Lower lobe of right lung (tissue), 2 donors: ENCODE measurements around the gene NTM. TPM values are rescaled to one million over a fixed set of nuclear protein-coding genes. Genes with fewer than 3 reads are reported as not detected.

ENCODE experiments used
- ATAC-seq, 2 donors: fragments of 200-7000 bp; cut with Tn5 transposase; one replicate each; pipeline ENCODE4 v1.9.1; 2020 to 2022; ENCODE audit warnings: mild to moderate bottlenecking in 2 of 2, moderate library complexity in 2 of 2
- DNase-seq: peaks from one replicate; pipeline ENCODE4 v3.0.0-alpha.2; 2020
- H3K27ac ChIP-seq: fragments of 200-600 bp; one replicate; pipeline ENCODE4 v1.8.0; 2022
- H3K27me3 ChIP-seq: fragments of 200-600 bp; one replicate; pipeline ENCODE4 v1.8.0; 2022; ENCODE audit warnings: low read depth
- H3K36me3 ChIP-seq: fragments of 200-600 bp; one replicate; pipeline ENCODE4 v1.8.0; 2022; ENCODE audit warnings: mild to moderate bottlenecking
- H3K4me1 ChIP-seq: fragments of 200-600 bp; one replicate; pipeline ENCODE4 v1.8.0; 2022
- H3K4me3 ChIP-seq: fragments of 200-600 bp; one replicate; pipeline ENCODE4 v1.8.0; 2022; ENCODE audit warnings: mild to moderate bottlenecking
- H3K9me3 ChIP-seq: fragments of 200-600 bp; one replicate; pipeline ENCODE4 v1.8.0; 2022
- intact Hi-C: fragments of 100-400 bp; cut with DNase I; formaldehyde crosslinking; loops from one replicate; pipeline ENCODE4 v1.11.0; 2022
- total RNA-seq: library from RNA; stranded (reverse); fragmentation: NEBNext Ultra II Directional; extraction: Animal tissue kit (Norgen Biotek cat#: 25700); gene quantifications from one replicate; pipeline ENCODE4 v1.2.1, GENCODE V29; 2021
- TF ChIP-seq, protein P1 (sequence below): fragments of 200-600 bp; IDR thresholded peaks from one replicate; pipeline ENCODE4 v1.8.0; 2022; ENCODE audit warnings: antibody characterized with exemption, mild to moderate bottlenecking
- donor health status: DM: no; HTN: yes; CAD: no; lungs with severe emphysema.

The NTM gene
- total RNA-seq, 1 donor from 2014 or later, result 2.3 TPM

DNA sequence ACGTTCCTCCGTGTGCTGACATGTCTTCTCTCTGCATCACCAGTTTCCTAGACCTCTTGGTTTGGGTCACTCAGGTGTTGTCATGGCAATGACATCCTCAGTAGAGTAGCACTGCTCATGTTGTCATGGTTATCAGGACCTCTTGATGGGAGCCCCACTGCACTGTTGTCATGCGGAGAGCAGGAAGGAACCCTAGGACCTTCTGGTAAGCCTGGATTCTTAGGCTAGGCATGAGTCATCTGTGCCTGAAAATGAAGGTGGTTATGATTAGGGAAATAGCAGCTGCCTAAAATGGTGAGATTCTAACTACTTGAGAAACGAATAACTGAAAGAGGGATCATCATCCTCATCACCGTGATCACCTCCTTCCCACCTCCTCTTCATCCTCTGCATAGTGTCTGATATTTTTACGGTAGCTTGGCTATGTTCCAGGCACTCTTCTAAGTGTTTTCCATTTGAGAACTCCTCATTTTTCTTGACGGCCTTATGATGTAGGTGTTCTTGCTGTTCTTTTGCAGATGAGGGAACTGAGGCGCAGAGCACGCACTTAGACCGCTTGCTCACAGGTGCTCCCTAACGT lies 858.4 kb downstream of the NTM start:
- Histone ChIP-seq H3K27me3 (no peaks in the 10 kb centered on the region), H3K27ac (no peak overlapping the region), H3K4me1 (no peaks in the 10 kb centered on the region), H3K36me3 (no peaks in the 10 kb centered on the region), H3K4me3 (no peak overlapping the region), H3K9me3 (no peaks in the 10 kb centered on the region)
- TF ChIP-seq, protein P1, sequence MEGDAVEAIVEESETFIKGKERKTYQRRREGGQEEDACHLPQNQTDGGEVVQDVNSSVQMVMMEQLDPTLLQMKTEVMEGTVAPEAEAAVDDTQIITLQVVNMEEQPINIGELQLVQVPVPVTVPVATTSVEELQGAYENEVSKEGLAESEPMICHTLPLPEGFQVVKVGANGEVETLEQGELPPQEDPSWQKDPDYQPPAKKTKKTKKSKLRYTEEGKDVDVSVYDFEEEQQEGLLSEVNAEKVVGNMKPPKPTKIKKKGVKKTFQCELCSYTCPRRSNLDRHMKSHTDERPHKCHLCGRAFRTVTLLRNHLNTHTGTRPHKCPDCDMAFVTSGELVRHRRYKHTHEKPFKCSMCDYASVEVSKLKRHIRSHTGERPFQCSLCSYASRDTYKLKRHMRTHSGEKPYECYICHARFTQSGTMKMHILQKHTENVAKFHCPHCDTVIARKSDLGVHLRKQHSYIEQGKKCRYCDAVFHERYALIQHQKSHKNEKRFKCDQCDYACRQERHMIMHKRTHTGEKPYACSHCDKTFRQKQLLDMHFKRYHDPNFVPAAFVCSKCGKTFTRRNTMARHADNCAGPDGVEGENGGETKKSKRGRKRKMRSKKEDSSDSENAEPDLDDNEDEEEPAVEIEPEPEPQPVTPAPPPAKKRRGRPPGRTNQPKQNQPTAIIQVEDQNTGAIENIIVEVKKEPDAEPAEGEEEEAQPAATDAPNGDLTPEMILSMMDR, result no peak
- DNase-seq (no peak), ATAC-seq (no peak)
- intact Hi-C loops, result no loop called here

DNA sequence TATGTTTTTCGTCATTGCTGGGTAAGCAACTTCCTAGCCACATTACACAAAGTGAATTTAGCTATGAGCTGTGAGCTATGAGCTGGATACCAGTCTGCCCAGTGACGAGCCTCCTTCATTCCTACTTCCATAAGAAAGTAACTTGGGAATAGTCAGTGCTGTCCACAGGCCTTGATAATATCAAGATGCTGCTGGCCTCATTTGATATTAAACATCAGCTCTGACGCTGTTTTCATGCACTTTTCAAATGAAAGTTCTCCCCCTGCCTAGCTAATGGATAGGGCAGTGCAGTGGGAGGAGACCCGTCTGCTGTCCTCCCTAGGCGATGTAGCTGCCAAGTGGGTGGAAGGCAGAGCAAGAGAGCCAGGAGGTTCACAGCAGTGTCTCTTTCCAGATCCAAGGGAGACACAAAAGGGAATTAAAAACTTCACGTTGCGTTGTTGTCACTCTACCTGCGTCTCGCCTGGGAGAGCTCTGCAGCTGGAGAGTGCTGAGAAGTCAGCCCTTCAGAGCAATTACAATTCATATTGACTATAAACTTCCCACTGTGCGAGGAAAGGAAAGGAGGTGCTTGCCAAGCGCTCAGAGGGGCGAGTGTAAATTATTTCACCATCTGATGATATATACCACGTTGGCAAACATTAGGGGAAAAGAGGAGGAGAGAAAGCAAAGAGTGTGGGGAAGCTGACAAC lies 861.4 kb downstream of the NTM start:
- TF ChIP-seq, protein P1, result no peak
- H3K36me3 ChIP-seq, result no peaks in the 10 kb centered on the region
- no peaks in the 10 kb centered on the region for H3K4me1 ChIP-seq
- DNase-seq, result no peak
- H3K27ac ChIP-seq, result no peak overlapping the region
- H3K4me3 ChIP-seq, result no peak overlapping the region
- no peaks in the 10 kb centered on the region for H3K9me3 ChIP-seq
- H3K27me3 ChIP-seq, result no peaks in the 10 kb centered on the region
- no peak for ATAC-seq
- intact Hi-C loops, result no loop called here

DNA sequence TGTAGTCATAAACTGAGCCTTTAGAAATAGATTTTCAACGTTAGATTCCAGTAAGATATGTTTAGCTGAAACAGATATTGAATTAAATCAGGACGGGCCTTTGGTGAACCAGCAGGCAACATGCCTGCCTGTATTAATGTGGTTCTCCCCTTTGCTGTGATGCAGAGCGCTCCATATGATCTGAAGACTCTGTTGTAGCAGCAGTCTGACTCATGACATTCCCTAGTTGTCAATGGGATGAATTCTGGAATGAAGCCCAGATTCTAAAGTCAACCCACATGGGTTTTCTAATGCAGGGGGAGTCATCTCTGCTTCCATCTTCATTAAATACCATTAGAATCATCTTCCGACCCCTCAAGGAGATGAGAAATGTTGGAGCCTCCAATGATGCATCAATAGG lies 864.5 kb downstream of the NTM start:
- H3K36me3 ChIP-seq, result no peaks in the 10 kb centered on the region
- no peak for ATAC-seq
- DNase-seq, result no peak
- H3K4me1 ChIP-seq, result no peaks in the 10 kb centered on the region
- TF ChIP-seq, protein P1, result no peak
- no peak overlapping the region for H3K4me3 ChIP-seq
- intact Hi-C loops, result no loop called here
- no peaks in the 10 kb centered on the region for H3K9me3 ChIP-seq
- H3K27me3 ChIP-seq, result no peaks in the 10 kb centered on the region
- H3K27ac ChIP-seq, result no peak overlapping the region

DNA sequence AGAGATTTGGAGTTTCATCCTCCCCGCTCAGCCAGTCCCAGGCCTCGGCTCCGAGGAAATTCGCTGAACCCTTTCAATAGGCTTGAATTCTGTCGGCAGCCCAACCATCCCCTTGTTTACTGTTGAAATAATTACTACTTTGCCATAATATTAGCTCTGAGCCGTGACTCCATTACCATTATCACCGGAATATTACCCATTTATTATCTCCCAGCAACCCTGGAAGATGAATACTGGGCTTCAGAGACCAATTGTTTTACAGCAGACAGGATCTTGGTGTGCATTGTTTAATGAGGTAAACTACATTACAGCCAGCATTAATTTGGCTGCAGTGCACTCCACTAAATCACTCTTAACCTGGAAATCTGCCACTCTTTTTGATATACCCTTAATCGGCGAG lies 867.4 kb downstream of the NTM start:
- H3K4me1 ChIP-seq, result no peaks in the 10 kb centered on the region
- no peaks in the 10 kb centered on the region for H3K9me3 ChIP-seq
- TF ChIP-seq, protein P1, result no peak
- intact Hi-C loops, result no loop called here
- ATAC-seq (no peak), DNase-seq (no peak)
- H3K4me3 ChIP-seq, result no peak overlapping the region
- H3K27ac ChIP-seq, result no peak overlapping the region
- H3K36me3 ChIP-seq, result no peaks in the 10 kb centered on the region
- no peaks in the 10 kb centered on the region for H3K27me3 ChIP-seq

DNA sequence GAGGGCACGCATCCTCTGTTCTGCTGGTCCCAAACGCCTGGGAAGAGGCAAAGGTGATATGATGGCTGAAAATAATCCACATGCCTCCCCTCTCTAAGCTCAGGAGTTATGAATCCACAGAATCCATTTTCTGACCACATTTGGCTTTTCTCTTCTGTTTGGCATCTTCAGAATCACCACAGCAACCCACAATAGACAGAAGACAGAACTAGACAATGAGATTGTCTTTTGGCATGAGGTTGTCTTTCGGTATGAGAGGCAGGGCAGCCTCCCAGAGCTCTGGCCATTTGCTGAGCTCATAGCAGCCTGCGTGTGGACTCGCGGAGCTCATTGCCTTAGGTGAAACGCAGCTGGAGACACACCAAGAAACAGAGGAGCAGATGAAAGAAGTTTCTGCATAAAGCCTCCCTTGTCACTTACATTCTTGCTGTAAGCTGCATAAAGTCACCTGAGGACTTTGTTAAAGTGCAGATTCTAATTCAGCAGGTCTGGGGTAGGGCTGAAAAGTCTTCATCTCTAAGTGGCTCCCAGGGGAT lies 868.0 kb downstream of the NTM start:
- Histone ChIP-seq H3K4me1 (no peaks in the 10 kb centered on the region), H3K27ac (no peak overlapping the region), H3K9me3 (no peaks in the 10 kb centered on the region), H3K4me3 (no peak overlapping the region), H3K36me3 (no peaks in the 10 kb centered on the region), H3K27me3 (no peaks in the 10 kb centered on the region)
- intact Hi-C loops, result no loop called here
- DNase-seq (no peak), ATAC-seq (no peak)
- TF ChIP-seq, protein P1, result no peak
